Astrocyte (in vitro differentiated cells and primary cell): ENCODE data around the gene CD164. TPM values are rescaled to one million over a fixed set of nuclear protein-coding genes. Genes with fewer than 3 reads are reported as not detected.

Experiments
- DNase-seq: peaks from one replicate; pipeline ENCODE4 v3.0.0-alpha.2; 2010; ENCODE audit warnings: low read depth
- FAIRE-seq: peaks from 2 replicates; lab custom pipeline; 2011; peaks lifted over from hg19 to GRCh38; lab: Jason Lieb, UNC
- H2AFZ ChIP-seq: 2 replicates; pipeline ENCODE4 v1.6.0; 2012; ENCODE audit warnings: low read depth, low read length, inconsistent platforms
- H3K27ac ChIP-seq: 2 replicates; pipeline ENCODE4 v1.5.1; 2011; ENCODE audit warnings: low read depth, low read length, inconsistent platforms
- H3K27me3 ChIP-seq: 2 replicates; pipeline ENCODE4 v1.6.0; 2011; ENCODE audit warnings: low read length, inconsistent platforms; ENCODE audit not compliant: insufficient read depth
- H3K36me3 ChIP-seq: 2 replicates; pipeline ENCODE4 v1.5.1; 2011; ENCODE audit warnings: low read length, inconsistent platforms; ENCODE audit not compliant: insufficient read depth
- H3K4me1 ChIP-seq: 2 replicates; pipeline ENCODE4 v1.5.1; 2011; ENCODE audit warnings: low read length, inconsistent platforms; ENCODE audit not compliant: insufficient read depth
- H3K4me2 ChIP-seq: 2 replicates; pipeline ENCODE4 v1.6.0; 2012; ENCODE audit warnings: low read length, inconsistent platforms
- H3K4me3 ChIP-seq: 2 replicates; pipeline ENCODE4 v1.5.1; 2011; ENCODE audit warnings: low read depth, mild to moderate bottlenecking, low read length, inconsistent platforms; ENCODE audit not compliant: insufficient read depth
- H3K79me2 ChIP-seq: 2 replicates; pipeline ENCODE4 v1.6.0; 2012; ENCODE audit warnings: mild to moderate bottlenecking, low read length, inconsistent platforms; ENCODE audit not compliant: insufficient read depth
- H3K9ac ChIP-seq: 2 replicates; pipeline ENCODE4 v1.6.0; 2012; ENCODE audit warnings: mild to moderate bottlenecking, low read length, inconsistent platforms
- H3K9me3 ChIP-seq: 2 replicates; pipeline ENCODE4 v1.5.1; 2012; ENCODE audit warnings: low read depth, mild to moderate bottlenecking, low read length, inconsistent platforms; ENCODE audit not compliant: insufficient read depth
- H4K20me1 ChIP-seq: 2 replicates; pipeline ENCODE4 v1.6.0; 2012; ENCODE audit warnings: low read length, inconsistent platforms; ENCODE audit not compliant: insufficient read depth
- H3K27ac Mint-ChIP-seq: one replicate; pipeline ENCODE4 v1.8.0; 2021; ENCODE audit warnings: mild to moderate bottlenecking, mixed read lengths; ENCODE audit not compliant: unreplicated experiment
- H3K27me3 Mint-ChIP-seq: one replicate; pipeline ENCODE4 v1.8.0; 2021; ENCODE audit warnings: low read depth, mixed read lengths; ENCODE audit not compliant: unreplicated experiment
- H3K36me3 Mint-ChIP-seq: one replicate; pipeline ENCODE4 v1.8.0; 2021; ENCODE audit warnings: low read depth, mixed read lengths; ENCODE audit not compliant: unreplicated experiment
- H3K4me1 Mint-ChIP-seq: one replicate; pipeline ENCODE4 v1.8.0; 2021; ENCODE audit warnings: low read depth, mixed read lengths; ENCODE audit not compliant: unreplicated experiment
- H3K4me3 Mint-ChIP-seq: one replicate; pipeline ENCODE4 v1.8.0; 2021; ENCODE audit warnings: mild to moderate bottlenecking, moderate library complexity, mixed read lengths; ENCODE audit not compliant: unreplicated experiment
- H3K9me3 Mint-ChIP-seq: one replicate; pipeline ENCODE4 v1.8.0; 2021; ENCODE audit warnings: mild to moderate bottlenecking, mixed read lengths; ENCODE audit not compliant: unreplicated experiment
- CTCF ChIP-seq: IDR thresholded peaks from 2 replicates; pipeline ENCODE4 v1.5.1; 2011; ENCODE audit warnings: low read depth, mild to moderate bottlenecking, inconsistent platforms, low read length, moderate library complexity; ENCODE audit not compliant: insufficient read depth
- EZH2 ChIP-seq: IDR thresholded peaks from 2 replicates; pipeline ENCODE4 v1.6.1; 2012; ENCODE audit warnings: mild to moderate bottlenecking, low read length, inconsistent platforms; ENCODE audit not compliant: insufficient read depth
- total RNA-seq: library from RNA; stranded (reverse); gene quantifications from 2 replicates; pipeline ENCODE4 v1.2.1, GENCODE V29; 2021

CD164 gene
- total RNA-seq, 1 donor from 2014 or later: 345 TPM

- Mint-ChIP-seq H3K4me3 (no peak overlapping the region), H3K27me3 (no peaks in the 10 kb centered on the region), H3K9me3 (no peaks in the 10 kb centered on the region), H3K4me1 (no peaks in the 10 kb centered on the region), H3K36me3 (no peaks in the 10 kb centered on the region), H3K27ac (no peak overlapping the region)
- H3K36me3 ChIP-seq: no peaks in the 10 kb centered on the region
- no peaks in the 10 kb centered on the region for H3K4me1 ChIP-seq
- H3K4me2 ChIP-seq: no peak overlapping the region
- H3K79me2 ChIP-seq: no peaks in the 10 kb centered on the region
- no peak for DNase-seq
- no peak overlapping the region for H3K9ac ChIP-seq
- no peak overlapping the region for H3K27ac ChIP-seq
- no peak overlapping the region for H2AFZ ChIP-seq
- TF ChIP-seq EZH2: no peak
- TF ChIP-seq CTCF: no peak
- no peaks in the 10 kb centered on the region for H4K20me1 ChIP-seq
- H3K27me3 ChIP-seq: no peaks in the 10 kb centered on the region
- no peak for FAIRE-seq
- H3K4me3 ChIP-seq: no peak overlapping the region
- no peaks in the 10 kb centered on the region for H3K9me3 ChIP-seq
These were observed 36.3 kb downstream of the CD164 start for GRCh38 chr6:109345986-109346385.

- no peaks in the 10 kb centered on the region for H3K36me3 ChIP-seq
- no peak overlapping the region for H3K4me3 ChIP-seq
- H3K9ac ChIP-seq: no peak overlapping the region
- no peaks in the 10 kb centered on the region for H3K27me3 ChIP-seq
- Mint-ChIP-seq H3K9me3 (no peaks in the 10 kb centered on the region), H3K27ac (no peak overlapping the region), H3K36me3 (no peaks in the 10 kb centered on the region), H3K27me3 (peaks cover 3% of the 10 kb centered on the region), H3K4me3 (no peak overlapping the region), H3K4me1 (no peaks in the 10 kb centered on the region)
- TF ChIP-seq CTCF: no peak
- no peak for TF ChIP-seq EZH2
- no peaks in the 10 kb centered on the region for H3K79me2 ChIP-seq
- no peak for DNase-seq
- H2AFZ ChIP-seq: no peak overlapping the region
- H3K9me3 ChIP-seq: no peaks in the 10 kb centered on the region
- no peak for FAIRE-seq
- no peaks in the 10 kb centered on the region for H3K4me1 ChIP-seq
- H4K20me1 ChIP-seq: no peaks in the 10 kb centered on the region
- H3K4me2 ChIP-seq: no peak overlapping the region
- H3K27ac ChIP-seq: no peak overlapping the region
These were observed 38.0 kb downstream of the CD164 start for GRCh38 chr6:109344226-109344625.

- H3K9me3 ChIP-seq: no peaks in the 10 kb centered on the region
- Mint-ChIP-seq H3K27ac (no peak overlapping the region), H3K9me3 (no peaks in the 10 kb centered on the region), H3K4me3 (no peak overlapping the region), H3K27me3 (peaks cover 3% of the 10 kb centered on the region), H3K4me1 (no peaks in the 10 kb centered on the region), H3K36me3 (no peaks in the 10 kb centered on the region)
- H4K20me1 ChIP-seq: no peaks in the 10 kb centered on the region
- FAIRE-seq (no peak), DNase-seq (no peak)
- no peaks in the 10 kb centered on the region for H3K4me1 ChIP-seq
- H2AFZ ChIP-seq: no peak overlapping the region
- H3K9ac ChIP-seq: no peak overlapping the region
- H3K36me3 ChIP-seq: no peaks in the 10 kb centered on the region
- no peaks in the 10 kb centered on the region for H3K27me3 ChIP-seq
- H3K79me2 ChIP-seq: no peaks in the 10 kb centered on the region
- H3K4me3 ChIP-seq: no peak overlapping the region
- no peak overlapping the region for H3K4me2 ChIP-seq
- no peak for TF ChIP-seq EZH2
- TF ChIP-seq CTCF: no peak
- H3K27ac ChIP-seq: no peak overlapping the region
These were observed 38.7 kb downstream of the CD164 start for GRCh38 chr6:109343518-109343917.
